Diencephalon (tissue), 1 donor: ENCODE data around the gene FGFBP2. TPM values are rescaled to one million over a fixed set of nuclear protein-coding genes. Genes with fewer than 3 reads are reported as not detected.

Experiments used
- total RNA-seq: library from RNA; depleted of rRNA; stranded (reverse); fragments of >200 nt; gene quantifications from one replicate; pipeline ENCODE4 v1.2.3, GENCODE V29; 2014

Gene FGFBP2, protein sequence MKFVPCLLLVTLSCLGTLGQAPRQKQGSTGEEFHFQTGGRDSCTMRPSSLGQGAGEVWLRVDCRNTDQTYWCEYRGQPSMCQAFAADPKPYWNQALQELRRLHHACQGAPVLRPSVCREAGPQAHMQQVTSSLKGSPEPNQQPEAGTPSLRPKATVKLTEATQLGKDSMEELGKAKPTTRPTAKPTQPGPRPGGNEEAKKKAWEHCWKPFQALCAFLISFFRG
- not detected for total RNA-seq

GRCh38 chr4:15963001-15963451 is at the start of gene FGFBP2:
FGFBP2 (minus strand) TSS chr4:15963175; CDS start chr4:15963129, 46 bp downstream.

DNA sequence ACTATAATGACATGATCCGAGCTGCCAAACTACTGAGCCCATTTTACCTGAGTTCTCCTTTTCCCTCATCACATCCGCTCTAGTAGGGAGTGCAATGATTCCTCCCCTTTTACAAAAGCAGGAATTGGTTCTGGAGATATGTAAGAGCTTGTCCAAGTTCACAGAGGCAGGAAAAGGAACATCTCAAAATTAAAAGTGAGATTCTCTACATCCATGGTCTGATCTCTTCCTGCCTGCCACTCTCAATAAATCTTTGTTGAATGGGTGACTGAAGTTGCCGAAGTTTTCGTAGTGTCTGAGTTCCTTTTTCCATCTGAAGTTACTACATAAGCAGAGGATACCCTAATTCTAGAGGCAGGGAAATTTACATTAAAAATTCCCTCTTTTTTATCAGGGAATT is 24.3 kb downstream of the FGFBP2 start, which contains the start of gene FGFBP1:
FGFBP1 (minus strand) TSS at position 101 of the 400 bp plus-strand sequence. CDS start 2,108 bp downstream, outside the sequence.

Other genes starting within 250 kb of the FGFBP2 start
- gene CD38, start 184.8 kb downstream of the FGFBP2 start, total RNA-seq, result 8.1 TPM
- not detected for gene FGFBP1, start 24.4 kb downstream of the FGFBP2 start, total RNA-seq
- gene PROM1, start 120.8 kb upstream of the FGFBP2 start, total RNA-seq, result 26.5 TPM